Measurements from ENCODE around the gene PDILT.

DNA sequence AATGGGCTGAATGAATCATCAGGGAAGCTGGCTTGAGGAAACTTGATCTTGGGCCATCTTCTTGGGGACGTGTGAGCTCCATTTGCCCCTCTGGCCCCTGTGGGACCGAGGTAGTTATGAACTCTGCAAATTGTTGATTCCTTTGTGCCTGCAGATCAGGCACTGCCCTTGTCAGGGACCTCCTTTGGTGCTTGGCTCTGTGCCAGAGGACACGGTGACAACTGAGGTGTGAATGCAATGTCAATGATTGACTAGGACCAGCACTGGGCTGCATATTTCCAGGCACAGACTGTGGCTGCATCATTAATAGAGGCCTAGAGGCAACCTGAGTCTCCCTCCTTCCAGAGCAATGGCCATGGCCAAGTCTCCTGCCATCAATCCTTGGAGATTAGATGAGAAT is 23.8 kb downstream of the PDILT start:
- TF ChIP-seq, protein P1, sequence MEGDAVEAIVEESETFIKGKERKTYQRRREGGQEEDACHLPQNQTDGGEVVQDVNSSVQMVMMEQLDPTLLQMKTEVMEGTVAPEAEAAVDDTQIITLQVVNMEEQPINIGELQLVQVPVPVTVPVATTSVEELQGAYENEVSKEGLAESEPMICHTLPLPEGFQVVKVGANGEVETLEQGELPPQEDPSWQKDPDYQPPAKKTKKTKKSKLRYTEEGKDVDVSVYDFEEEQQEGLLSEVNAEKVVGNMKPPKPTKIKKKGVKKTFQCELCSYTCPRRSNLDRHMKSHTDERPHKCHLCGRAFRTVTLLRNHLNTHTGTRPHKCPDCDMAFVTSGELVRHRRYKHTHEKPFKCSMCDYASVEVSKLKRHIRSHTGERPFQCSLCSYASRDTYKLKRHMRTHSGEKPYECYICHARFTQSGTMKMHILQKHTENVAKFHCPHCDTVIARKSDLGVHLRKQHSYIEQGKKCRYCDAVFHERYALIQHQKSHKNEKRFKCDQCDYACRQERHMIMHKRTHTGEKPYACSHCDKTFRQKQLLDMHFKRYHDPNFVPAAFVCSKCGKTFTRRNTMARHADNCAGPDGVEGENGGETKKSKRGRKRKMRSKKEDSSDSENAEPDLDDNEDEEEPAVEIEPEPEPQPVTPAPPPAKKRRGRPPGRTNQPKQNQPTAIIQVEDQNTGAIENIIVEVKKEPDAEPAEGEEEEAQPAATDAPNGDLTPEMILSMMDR (IDR thresholded peaks at IDR 0.05): no peak
- TF ChIP-seq POLR2A (IDR thresholded peaks at IDR 0.05): no peak

Measured in adrenal gland (tissue), 5 donors.